Vagina (tissue), 2 donors: ENCODE measurements around the gene SLC24A3.

ENCODE experiments used
- POLR2A ChIP-seq, 2 donors: fragments of 450-650 bp; IDR thresholded peaks; one replicate each; pipeline ENCODE4 v1.6.1; 2017; ENCODE audit warnings: antibody characterized with exemption in 2 of 2, mild to moderate bottlenecking in 2 of 2, moderate library complexity in 2 of 2
- POLR2AphosphoS5 ChIP-seq, 2 donors: sonication (generic); formaldehyde crosslinking; IDR thresholded peaks; one replicate each; pipeline ENCODE4 v1.9.0; 2017; ENCODE audit warnings: antibody characterized with exemption in 2 of 2, mild to moderate bottlenecking in 2 of 2, low read depth in 1 of 2; ENCODE audit not compliant: insufficient read depth in 1 of 2
- TF ChIP-seq, protein P1 (sequence below), 3 experiments: fragments of 450-650 bp in 2 of 3; fragments of 200-600 bp in 1 of 3; sonication (generic) in 1 of 3; IDR thresholded peaks; one replicate each; pipeline ENCODE4 v1.5.1; 2017 to 2019; ENCODE audit warnings: antibody characterized with exemption in 3 of 3, mild to moderate bottlenecking in 2 of 3, moderate library complexity in 2 of 3

DNA sequence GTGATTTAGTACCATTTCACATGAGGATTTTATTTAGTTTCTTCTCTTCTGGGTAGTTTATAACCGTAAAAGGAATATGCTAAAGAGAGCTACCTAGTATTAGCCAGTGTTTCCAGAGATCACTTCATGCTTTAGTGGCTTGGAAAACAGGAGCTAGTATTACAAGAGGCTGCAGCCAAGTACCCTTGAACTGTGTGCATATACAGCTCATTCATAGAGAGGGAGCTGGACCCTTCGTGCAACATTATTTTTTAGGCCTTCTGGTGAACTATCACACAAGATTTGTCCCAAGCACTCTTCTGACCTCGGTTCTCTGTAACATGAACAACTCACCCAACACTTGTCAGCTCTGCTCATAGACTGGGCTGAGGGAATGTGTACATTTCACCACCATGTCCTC is 470.7 kb downstream of the SLC24A3 start:
- TF ChIP-seq POLR2A (IDR thresholded peaks at IDR 0.05) (no peak), POLR2AphosphoS5 (IDR thresholded peaks at IDR 0.05; ENCODE audit: insufficient read depth in 1 of 2, low read depth in 1 of 2) (no peak)
- TF ChIP-seq, protein P1, sequence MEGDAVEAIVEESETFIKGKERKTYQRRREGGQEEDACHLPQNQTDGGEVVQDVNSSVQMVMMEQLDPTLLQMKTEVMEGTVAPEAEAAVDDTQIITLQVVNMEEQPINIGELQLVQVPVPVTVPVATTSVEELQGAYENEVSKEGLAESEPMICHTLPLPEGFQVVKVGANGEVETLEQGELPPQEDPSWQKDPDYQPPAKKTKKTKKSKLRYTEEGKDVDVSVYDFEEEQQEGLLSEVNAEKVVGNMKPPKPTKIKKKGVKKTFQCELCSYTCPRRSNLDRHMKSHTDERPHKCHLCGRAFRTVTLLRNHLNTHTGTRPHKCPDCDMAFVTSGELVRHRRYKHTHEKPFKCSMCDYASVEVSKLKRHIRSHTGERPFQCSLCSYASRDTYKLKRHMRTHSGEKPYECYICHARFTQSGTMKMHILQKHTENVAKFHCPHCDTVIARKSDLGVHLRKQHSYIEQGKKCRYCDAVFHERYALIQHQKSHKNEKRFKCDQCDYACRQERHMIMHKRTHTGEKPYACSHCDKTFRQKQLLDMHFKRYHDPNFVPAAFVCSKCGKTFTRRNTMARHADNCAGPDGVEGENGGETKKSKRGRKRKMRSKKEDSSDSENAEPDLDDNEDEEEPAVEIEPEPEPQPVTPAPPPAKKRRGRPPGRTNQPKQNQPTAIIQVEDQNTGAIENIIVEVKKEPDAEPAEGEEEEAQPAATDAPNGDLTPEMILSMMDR (IDR thresholded peaks at IDR 0.05), result no peak
